Measurements from ENCODE around the gene MAMDC4.

DNA sequence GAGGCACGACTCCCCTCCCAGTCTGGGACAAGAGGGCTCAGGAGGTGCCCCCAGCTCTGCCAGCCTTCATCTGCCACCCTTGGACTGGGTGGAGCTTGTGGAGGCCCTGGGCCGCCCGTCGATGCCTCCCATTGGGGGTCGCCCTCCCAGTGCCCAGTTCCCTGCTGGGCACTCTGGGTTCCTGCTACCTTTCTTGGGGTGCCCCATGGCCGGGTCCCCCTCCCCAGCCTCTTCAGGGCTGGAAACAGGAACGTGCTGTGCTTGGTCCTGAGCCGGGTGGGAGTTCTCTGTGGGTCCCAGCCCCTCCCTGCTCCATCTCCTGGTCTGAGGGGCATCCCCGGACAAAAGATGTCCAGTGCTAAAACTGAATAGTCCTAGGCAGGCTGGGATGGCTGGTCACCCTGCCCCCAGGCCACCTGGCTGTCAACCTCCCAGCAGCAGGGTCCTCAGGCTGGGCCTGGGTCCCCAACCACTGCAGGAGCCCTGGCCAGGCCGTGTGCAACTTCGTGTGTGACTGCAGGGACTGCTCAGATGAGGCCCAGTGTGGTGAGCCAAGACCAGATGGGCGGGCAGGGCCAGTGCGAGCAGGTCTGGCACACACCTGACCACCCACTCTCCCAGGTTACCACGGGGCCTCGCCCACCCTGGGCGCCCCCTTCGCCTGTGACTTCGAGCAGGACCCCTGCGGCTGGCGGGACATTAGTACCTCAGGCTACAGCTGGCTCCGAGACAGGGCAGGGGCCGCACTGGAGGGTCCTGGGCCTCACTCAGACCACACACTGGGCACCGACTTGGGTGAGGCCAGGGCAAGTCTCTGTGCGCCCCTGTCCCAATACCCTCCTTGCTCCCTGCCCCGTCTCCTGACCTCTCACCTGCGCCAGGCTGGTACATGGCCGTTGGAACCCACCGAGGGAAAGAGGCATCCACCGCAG lies 784 bp downstream of the MAMDC4 start:
- TF ChIP-seq, protein P1, sequence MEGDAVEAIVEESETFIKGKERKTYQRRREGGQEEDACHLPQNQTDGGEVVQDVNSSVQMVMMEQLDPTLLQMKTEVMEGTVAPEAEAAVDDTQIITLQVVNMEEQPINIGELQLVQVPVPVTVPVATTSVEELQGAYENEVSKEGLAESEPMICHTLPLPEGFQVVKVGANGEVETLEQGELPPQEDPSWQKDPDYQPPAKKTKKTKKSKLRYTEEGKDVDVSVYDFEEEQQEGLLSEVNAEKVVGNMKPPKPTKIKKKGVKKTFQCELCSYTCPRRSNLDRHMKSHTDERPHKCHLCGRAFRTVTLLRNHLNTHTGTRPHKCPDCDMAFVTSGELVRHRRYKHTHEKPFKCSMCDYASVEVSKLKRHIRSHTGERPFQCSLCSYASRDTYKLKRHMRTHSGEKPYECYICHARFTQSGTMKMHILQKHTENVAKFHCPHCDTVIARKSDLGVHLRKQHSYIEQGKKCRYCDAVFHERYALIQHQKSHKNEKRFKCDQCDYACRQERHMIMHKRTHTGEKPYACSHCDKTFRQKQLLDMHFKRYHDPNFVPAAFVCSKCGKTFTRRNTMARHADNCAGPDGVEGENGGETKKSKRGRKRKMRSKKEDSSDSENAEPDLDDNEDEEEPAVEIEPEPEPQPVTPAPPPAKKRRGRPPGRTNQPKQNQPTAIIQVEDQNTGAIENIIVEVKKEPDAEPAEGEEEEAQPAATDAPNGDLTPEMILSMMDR (IDR thresholded peaks at IDR 0.05; ENCODE audit: low read length): no peak
- TF ChIP-seq EZH2 (optimal IDR thresholded peaks at IDR 0.05; ENCODE audit: low read depth, low read length) (no peak), EZH2phosphoT487 (IDR thresholded peaks at IDR 0.05; ENCODE audit: low read length) (no peak)

Measured in MM.1S (cell line).